HG03565 (cell line): Measurements from ENCODE around the gene CSNK1G2.

Experiments used
- ATAC-seq: cut with Tn5 transposase; IDR thresholded peaks from one replicate; pipeline ENCODE4 v1.9.1; 2021; ENCODE audit warnings: mild to moderate bottlenecking, moderate library complexity; ENCODE audit not compliant: unreplicated experiment

The CSNK1G2 gene

DNA sequence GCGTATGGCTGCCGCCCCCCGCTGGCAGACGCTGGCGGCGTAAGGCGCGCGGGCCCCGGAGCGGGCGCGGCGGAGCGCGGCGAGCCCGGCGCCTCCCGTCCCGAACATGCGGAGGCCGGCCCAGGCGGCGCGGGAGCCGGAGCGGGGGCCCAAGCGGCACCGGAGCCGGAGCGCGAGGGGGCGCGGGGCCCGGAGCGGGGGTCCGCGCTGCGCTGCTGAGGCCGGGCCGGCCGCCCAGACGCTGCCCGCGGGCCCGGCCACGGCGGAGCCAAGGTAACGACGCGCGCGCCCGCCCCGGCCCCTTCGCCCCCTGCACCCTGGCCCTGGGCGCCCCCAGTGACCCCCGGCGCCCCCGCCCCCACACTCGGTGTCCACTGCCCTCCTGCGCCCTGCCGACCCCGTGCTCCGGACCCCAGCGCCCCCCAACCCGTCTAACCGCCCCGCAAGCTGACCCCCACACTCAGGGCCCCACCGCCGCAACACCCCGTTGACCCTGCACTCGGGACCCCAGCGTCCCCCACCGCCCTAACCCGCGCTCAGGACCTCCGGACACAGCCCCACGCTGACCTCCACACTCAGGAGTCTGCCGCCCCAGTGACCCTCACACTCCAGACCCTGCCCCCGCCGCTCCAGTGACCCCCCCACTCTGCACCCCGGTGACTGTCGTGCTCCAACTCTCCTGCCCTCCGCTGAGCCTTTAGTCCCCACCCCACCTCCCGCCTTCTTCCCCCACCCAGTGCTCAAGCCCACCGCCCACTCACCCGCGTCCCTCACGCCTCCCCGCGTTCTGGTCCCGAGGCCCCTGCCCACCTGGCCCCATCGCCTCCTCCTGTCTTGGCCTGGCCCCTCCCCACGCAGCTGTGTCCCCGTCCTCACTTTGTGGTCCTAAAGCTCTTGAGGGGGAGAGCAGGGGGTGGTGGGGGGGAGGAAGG lies at the start of gene CSNK1G2:
Gene CSNK1G2 (plus strand): TSS at position 27 of the 932 bp plus-strand sequence. CDS start 28,601 bp downstream, outside the sequence.
- no peak for ATAC-seq

DNA sequence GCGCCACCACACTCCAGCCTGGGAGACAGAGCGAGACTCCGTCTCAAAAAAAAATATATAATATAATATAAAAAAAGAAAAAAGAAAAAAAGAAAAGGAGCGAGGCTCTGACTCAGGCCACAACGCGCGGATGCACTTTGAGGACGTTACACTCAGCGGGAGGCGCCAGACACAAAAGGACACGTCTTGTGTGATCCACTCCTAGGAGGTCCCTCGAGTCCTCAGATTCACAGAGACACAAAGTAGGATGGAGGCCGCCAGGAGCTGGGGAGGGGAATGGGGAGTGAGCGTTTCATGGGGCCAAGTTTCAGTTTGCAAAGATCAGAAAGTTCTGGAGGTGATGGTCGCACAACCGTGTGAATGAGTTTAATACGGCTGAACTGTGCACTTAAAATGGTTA lies 47.2 kb upstream of the CSNK1G2 start:
- no peak for ATAC-seq

DNA sequence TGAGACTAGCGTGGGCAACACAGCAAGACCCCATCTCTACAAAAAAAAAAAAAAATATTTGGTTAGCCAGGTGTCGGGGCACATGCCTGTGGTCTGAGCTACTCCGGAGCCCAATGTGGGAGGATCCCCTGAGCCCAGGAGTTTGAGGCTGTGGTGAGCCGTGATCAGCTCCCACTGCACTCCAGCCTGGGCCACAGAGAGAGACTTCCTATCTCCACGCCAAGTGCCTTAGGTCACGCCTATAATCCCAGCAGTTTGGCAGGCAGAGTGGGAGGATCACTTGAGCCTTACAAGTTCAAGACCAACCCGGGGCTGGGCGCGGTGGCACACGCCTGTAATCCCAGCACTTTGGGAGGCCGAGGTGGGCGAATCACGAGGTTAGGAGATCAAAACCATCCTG lies 44.5 kb upstream of the CSNK1G2 start:
- no peak for ATAC-seq

DNA sequence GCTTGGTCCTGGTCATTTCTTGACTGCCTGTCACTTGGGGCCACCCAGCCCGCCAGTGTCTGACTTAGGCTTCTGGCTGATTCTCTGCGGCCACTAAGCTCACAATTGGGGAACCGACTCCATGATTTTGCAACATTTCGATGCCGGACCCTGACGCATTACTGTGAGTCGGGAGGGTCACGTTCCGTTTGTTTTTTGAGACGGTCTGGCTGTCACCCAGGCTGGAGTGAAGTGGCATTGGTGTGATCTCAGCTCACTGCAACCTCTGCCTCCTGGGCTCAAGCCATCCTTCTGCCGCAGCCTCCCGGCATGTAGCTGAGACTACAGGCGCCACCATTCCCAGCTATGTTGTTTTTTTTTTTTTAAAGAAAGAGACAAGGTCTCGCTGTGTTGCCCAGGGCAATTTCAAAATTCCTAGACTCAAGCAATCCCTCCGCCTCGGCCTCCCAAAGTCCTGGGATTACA lies 39.0 kb upstream of the CSNK1G2 start:
- ATAC-seq = no peak

DNA sequence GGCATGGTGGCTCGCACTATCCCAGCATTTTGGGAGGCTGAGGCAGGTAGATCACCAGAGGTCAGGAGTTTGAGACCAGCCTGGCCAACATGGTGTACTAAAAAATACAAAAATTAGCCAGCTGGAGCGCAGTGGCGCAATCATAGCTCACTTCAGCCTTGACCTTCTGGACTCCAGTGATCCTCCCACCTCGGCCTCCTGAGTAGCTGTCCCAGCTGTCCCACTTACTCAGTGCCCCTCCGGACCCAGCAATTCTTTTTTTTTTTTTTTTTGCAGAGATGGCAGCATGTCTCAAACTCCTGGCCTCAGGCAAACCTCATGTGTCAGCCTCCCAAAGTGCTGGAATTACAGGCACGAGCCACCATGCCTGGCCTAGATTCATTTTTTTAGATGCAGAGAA lies 38.0 kb upstream of the CSNK1G2 start:
- ATAC-seq = no peak

GRCh38 chr19:1904860-1905109 lies 36.2 kb upstream of the CSNK1G2 start:
- no peak for ATAC-seq

DNA sequence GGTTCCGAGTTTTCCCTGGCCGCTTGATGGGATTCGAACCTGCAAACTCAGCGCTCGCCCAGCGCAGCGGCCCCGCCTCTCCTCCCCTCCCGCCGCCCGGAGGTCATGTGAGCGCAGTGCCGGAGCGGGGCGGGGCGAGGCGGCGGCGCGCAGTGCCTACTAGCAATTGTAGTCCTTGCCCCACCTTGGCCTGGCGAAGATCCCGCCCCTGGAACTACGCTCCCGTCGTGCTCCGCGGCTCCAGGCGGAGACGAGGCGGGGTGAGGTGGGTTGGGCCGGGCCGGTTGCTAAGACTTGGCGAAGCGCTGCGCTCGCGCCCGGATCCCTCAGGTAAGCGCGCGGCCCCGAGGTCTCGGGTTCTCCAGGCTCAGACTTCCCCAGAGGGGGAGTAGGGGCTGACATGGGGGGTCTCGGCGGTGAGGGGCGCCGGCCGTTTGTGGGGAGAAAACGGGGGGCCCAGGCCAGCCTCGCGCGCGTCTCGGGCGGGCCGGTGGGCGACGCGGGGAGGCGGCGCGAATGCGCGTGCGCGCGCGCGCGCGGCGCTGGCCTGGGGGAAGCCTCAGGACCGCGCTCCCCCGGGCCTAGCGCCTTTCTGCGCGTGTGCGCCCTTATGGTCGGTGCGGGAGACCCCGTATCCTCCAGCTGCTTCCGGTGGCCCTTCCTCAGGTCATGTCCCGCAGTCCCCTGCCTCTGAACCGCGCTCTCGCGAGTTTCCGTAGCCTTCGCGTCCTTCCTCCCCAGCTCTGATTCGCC lies 35.7 kb upstream of the CSNK1G2 start, which contains the start of the genes ADAT3 and SCAMP4:
Gene ADAT3 (plus strand): TSS at position 290 of the 753 bp plus-strand sequence. CDS start 6,649 bp downstream, outside the sequence.
Gene SCAMP4 (plus strand): TSS at position 290 of the 753 bp plus-strand sequence. CDS start 9,621 bp downstream, outside the sequence.
- peak; percentile 63 for ATAC-seq

- ATAC-seq = no peak
Observed at GRCh38 chr19:1905863-1906375, 35.1 kb upstream of the CSNK1G2 start.

- ATAC-seq = no peak
Observed at GRCh38 chr19:1906985-1907562, 33.9 kb upstream of the CSNK1G2 start.

DNA sequence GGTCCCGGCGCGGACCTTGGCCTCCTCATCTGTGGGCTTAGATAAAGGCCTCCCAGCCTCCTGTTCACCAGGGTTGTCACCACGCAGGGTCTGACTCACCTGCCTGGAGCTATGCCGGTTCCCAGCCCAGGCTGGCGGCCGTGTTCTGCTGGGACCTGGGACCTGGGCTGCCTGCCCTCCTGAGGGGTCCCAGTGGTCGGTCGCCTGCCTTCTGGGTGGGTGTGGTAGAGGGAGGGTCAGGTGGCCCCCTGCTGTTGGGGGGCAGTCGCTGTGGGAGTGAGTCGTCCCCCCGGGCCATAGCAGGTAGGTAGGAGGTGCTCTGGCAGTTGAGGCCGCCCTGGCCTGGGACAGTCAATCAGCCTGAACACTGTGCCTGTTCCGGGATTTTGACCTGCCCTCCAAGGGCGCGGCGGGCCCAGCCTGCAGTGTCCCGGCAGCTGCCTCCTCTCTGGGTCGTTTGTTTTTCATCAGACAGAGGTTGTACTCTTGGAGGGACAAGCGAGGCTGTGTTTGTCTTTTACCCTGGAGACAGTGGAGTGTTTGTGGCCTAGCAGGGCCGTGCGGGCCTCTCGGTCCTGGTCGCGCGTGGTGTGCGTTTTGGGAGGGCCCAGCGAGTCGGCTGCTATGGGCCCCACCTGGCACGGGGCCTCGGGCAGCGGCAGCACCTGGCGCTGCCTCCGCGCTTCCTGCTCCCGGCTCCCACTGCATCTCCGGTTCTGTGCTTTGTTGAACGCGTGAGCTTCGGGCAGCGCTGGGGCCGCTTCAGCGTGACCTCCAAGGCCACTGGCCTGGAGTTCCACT lies 33.2 kb upstream of the CSNK1G2 start:
- ATAC-seq = no peak

DNA sequence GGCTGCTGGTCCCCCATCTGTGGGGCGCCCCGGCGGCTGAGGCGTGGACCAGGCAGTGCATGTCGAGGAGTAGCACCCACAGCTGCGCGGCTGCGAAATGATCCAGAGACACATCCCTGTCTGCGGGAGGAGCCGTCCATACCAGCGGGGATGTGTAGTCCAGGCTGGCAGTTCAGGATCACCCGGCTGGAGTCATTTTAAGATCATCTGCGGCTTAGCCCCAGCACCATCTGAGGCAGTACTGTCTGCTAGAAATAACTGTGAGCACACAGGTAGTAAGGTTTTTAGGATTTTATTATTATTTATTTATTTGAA lies 32.7 kb upstream of the CSNK1G2 start:
- no peak for ATAC-seq

GRCh38 chr19:1909761-1910080 lies 31.3 kb upstream of the CSNK1G2 start:
- no peak for ATAC-seq

- ATAC-seq = no peak
Observed at GRCh38 chr19:1910177-1910576, 30.8 kb upstream of the CSNK1G2 start.

GRCh38 chr19:1911098-1911497 lies 29.9 kb upstream of the CSNK1G2 start:
- ATAC-seq = no peak

- no peak for ATAC-seq
Observed at GRCh38 chr19:1911995-1912394, 29.0 kb upstream of the CSNK1G2 start.

DNA sequence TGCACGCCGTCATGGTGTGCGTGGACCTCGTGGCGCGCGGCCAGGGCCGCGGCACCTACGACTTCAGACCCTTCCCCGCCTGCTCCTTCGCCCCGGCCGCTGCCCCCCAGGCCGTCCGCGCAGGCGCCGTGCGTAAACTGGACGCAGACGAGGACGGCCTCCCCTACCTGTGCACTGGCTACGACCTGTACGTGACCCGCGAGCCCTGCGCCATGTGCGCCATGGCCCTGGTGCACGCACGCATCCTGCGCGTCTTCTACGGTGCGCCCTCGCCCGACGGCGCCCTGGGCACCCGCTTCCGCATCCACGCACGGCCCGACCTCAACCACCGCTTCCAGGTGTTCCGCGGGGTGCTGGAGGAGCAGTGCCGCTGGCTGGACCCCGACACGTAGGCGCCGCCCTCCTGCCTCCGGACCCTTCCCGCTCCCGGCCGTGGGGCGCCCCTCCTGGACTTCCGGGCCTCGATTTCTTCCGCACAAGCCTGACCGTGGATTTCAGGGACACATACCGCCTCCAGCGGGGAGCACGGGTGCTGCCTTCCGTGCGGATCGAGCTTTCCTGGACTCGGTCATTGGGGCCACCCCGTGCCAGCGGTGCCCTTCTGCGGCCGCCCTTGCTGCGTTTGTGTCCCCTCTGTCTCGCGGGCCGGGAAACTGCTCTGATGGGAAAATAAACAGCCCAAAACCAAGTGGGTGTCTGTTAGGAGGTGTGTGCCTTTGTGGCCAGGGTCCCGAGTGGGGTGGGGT lies 28.0 kb upstream of the CSNK1G2 start:
- ATAC-seq = no peak

GRCh38 chr19:1913781-1914577 lies 27.0 kb upstream of the CSNK1G2 start:
- no peak for ATAC-seq

GRCh38 chr19:1914826-1915341 lies 26.1 kb upstream of the CSNK1G2 start:
- no peak for ATAC-seq

DNA sequence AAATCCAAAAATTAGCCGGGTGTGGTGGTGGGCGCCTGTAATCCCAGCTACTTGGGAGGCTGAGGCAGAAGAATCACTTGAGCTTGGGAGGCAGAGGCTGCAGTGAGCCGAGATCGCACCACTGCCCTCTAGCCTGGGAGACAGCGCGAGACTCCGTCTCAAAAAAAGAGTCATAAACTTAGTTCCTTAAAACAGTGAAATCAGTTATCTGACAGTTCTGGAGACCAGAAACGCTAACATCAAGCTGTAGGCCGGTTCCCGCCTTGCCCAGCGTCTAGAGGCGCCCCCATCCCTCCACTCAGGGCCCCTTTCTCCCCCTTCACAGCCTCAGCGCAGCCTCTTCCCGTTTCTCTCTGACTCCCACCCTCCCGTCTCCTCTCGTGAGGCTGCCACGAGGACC lies 23.8 kb upstream of the CSNK1G2 start:
- ATAC-seq = no peak
